Cardiac septum (tissue), 1 donor: Measurements from ENCODE around the gene DAGLA. TPM values are rescaled to one million over a fixed set of nuclear protein-coding genes. Genes with fewer than 3 reads are reported as not detected.

Experiments
- DNase-seq: peaks from one replicate; pipeline ENCODE4 v3.0.0-alpha.2; 2020; ENCODE audit warnings: low spot score
- intact Hi-C: fragments of 100-400 bp; cut with DNase I; formaldehyde crosslinking; loops from one replicate; pipeline ENCODE4 v1.14.0; 2022
- total RNA-seq: library from RNA; stranded (reverse); fragmentation: NEBNext Ultra II Directional; extraction: Animal tissue kit (Norgen Biotek cat#: 25700); gene quantifications from one replicate; pipeline ENCODE4 v1.2.1, GENCODE V29; 2021
- donor health status: DM: no; HTN: no; CAD: no.

The DAGLA gene
- total RNA-seq, 1 donor from 2014 or later: 3.3 TPM

- intact Hi-C loops: no loop called here
These were observed 57.6 kb downstream of the DAGLA start for GRCh38 chr11:61737636-61738386.

GRCh38 chr11:61738776-61739175, 58.6 kb downstream of the DAGLA start:
- no peak for DNase-seq
- intact Hi-C loops: no loop called here

More at GRCh38 chr11:61737636-61738386, 57.6 kb downstream of the DAGLA start:
- DNase-seq: no peak

GRCh38 chr11:61739413-61739812, 59.2 kb downstream of the DAGLA start:
- intact Hi-C loops: no loop called here
- no peak for DNase-seq

GRCh38 chr11:61739966-61740365, 59.8 kb downstream of the DAGLA start:
- DNase-seq: no peak
- intact Hi-C loops: no loop called here

GRCh38 chr11:61742391-61742790, 62.2 kb downstream of the DAGLA start:
- no peak for DNase-seq
- intact Hi-C loops: no loop called here

- intact Hi-C loops: no loop called here
- no peak for DNase-seq
These were observed 63.4 kb downstream of the DAGLA start for GRCh38 chr11:61743486-61744095.

GRCh38 chr11:61744181-61744580, 64.0 kb downstream of the DAGLA start:
- intact Hi-C loops: no loop called here
- DNase-seq: no peak

- no peak for DNase-seq
- intact Hi-C loops: loop anchor here (5.0 kb wide), 1 partner anchor 363 kb away; no protein-coding TSS in a partner anchor
These were observed 64.5 kb downstream of the DAGLA start for GRCh38 chr11:61744609-61745156.

GRCh38 chr11:61745781-61746441, 65.7 kb downstream of the DAGLA start:
- no peak for DNase-seq
- intact Hi-C loops: loop anchor here (5.0 kb wide), 1 partner anchor 361 kb away; no protein-coding TSS in a partner anchor

- DNase-seq: no peak
- intact Hi-C loops: loop anchor here (5.0 kb wide), 1 partner anchor 361 kb away; no protein-coding TSS in a partner anchor
These were observed 66.4 kb downstream of the DAGLA start for GRCh38 chr11:61746442-61747191.

- intact Hi-C loops: loop anchor here (5.0 kb wide), 1 partner anchor 360 kb away; no protein-coding TSS in a partner anchor
- DNase-seq: peak; percentile 87
These were observed 67.2 kb downstream of the DAGLA start for GRCh38 chr11:61747192-61747966.

GRCh38 chr11:61747967-61748285, 67.7 kb downstream of the DAGLA start:
- intact Hi-C loops: loop anchor here (5.0 kb wide), 1 partner anchor 359 kb away; no protein-coding TSS in a partner anchor

GRCh38 chr11:61749591-61750217, 69.5 kb downstream of the DAGLA start:
- intact Hi-C loops: loop anchor here (5.0 kb wide), 1 partner anchor 358 kb away; no protein-coding TSS in a partner anchor
- no peak for DNase-seq

More at GRCh38 chr11:61747967-61748285, 67.7 kb downstream of the DAGLA start:
- no peak for DNase-seq

- no peak for DNase-seq
- intact Hi-C loops: no loop called here
These were observed 70.6 kb downstream of the DAGLA start for GRCh38 chr11:61750631-61751273.

GRCh38 chr11:61751384-61751783, 71.2 kb downstream of the DAGLA start:
- intact Hi-C loops: no loop called here
- DNase-seq: no peak

GRCh38 chr11:61752117-61752924, 72.1 kb downstream of the DAGLA start, which contains the start of gene MYRF:
Gene MYRF, plus strand, starts transcription at chr11:61752636. Its CDS starts 109 bp downstream, at chr11:61752745.
- intact Hi-C loops: no loop called here
- no peak for DNase-seq
